HCT116 (cell line): ENCODE data around the gene TRAT1. TPM values are rescaled to one million over a fixed set of nuclear protein-coding genes. Genes with fewer than 3 reads are reported as not detected.

ENCODE experiments used
- ATAC-seq: fragments of 200-7000 bp; cut with Tn5 transposase; 2 replicates; pipeline ENCODE4 v1.9.1; 2020; ENCODE audit warnings: mild to moderate bottlenecking, moderate library complexity
- BruUV-seq: library from RNA; stranded (reverse); fragments of 400-500 nt; replicated peaks from 2 replicates; lab custom pipeline; 2021; lab: Mats Ljungman, UMichigan
- CTCF ChIA-PET: fragments of 300-600 bp; sonication (Branson Sonifier 250); formaldehyde crosslinking; loops from one replicate; lab custom pipeline; 2021; ENCODE audit warnings: antibody characterized with exemption; lab: Charles Lee
- POLR2A ChIA-PET: fragments of 300-600, 350-600 bp; sonication (Branson Sonifier 250); formaldehyde crosslinking; loops from one replicate; lab custom pipeline; 2021; ENCODE audit warnings: antibody characterized with exemption; lab: Charles Lee
- RAD21 ChIA-PET, 2 experiments: fragments of 300-600 bp; sonication (Branson Sonifier 250); formaldehyde crosslinking; loops; one replicate each; lab custom pipeline; 2023; ENCODE audit warnings: low total read pairs in 2 of 2; ENCODE audit not compliant: uncharacterized antibody in 2 of 2, unreplicated experiment in 2 of 2, low non-redundant PET in 1 of 2; lab: Charles Lee
- DNase-seq: peaks from one replicate; pipeline ENCODE4 v3.0.0-alpha.2; 2010; ENCODE audit warnings: low read depth, low spot score
- H2AFZ ChIP-seq: fragments of 200-600 bp; shearing (Covaris generic), sonication (generic); 2 replicates; pipeline ENCODE4 v1.6.1; 2017; ENCODE audit warnings: low read depth, mixed run types, mixed read lengths, antibody characterized with exemption, low read length; ENCODE audit not compliant: poor library complexity, severe bottlenecking
- H3K27ac ChIP-seq: 2 replicates; pipeline ENCODE4 v1.5.1; 2012; ENCODE audit warnings: low read depth, low read length
- H3K27me3 ChIP-seq: fragments of 200-600 bp; sonication (generic); 2 replicates; pipeline ENCODE4 v1.6.1; 2016; ENCODE audit warnings: mixed run types, low read length, mixed read lengths; ENCODE audit not compliant: insufficient read depth
- H3K36me3 ChIP-seq, 2 experiments: fragments of 200-500 bp in 1 of 2; fragments of 200-600 bp in 1 of 2; sonication (Bioruptor generic) in 1 of 2; sonication (generic) in 1 of 2; 2 replicates each; pipeline versions ENCODE4 v1.5.1 to v1.6.1; 2014 to 2016; ENCODE audit warnings: low read length in 2 of 2, inconsistent platforms in 1 of 2, mixed read lengths in 1 of 2, mixed run types in 1 of 2; ENCODE audit not compliant: insufficient read depth in 2 of 2, control insufficient read depth in 1 of 2
- H3K4me1 ChIP-seq, 2 experiments: fragments of 200-600 bp in 1 of 2; sonication (generic) in 1 of 2; 2 replicates each; pipeline versions ENCODE4 v1.5.1 to v1.6.1; 2012 to 2017; ENCODE audit warnings: low read length in 2 of 2, inconsistent platforms in 1 of 2, mild to moderate bottlenecking in 1 of 2, mixed read lengths in 1 of 2, mixed run types in 1 of 2, moderate library complexity in 1 of 2; ENCODE audit not compliant: insufficient read depth in 2 of 2, control insufficient read depth in 1 of 2
- H3K4me2 ChIP-seq: fragments of 200-600 bp; sonication (generic); 2 replicates; pipeline ENCODE4 v1.6.1; 2017; ENCODE audit warnings: mixed run types, low read length, mixed read lengths
- H3K4me3 ChIP-seq, 2 experiments: fragments of 200-600 bp in 1 of 2; sonication (generic) in 1 of 2; replicated peaks in 1 of 2; 2 replicates each; pipeline ENCODE4 v1.5.1; 2011 to 2016; ENCODE audit warnings: low read length in 2 of 2, control low read depth in 1 of 2, low read depth in 1 of 2, mild to moderate bottlenecking in 1 of 2, mixed read lengths in 1 of 2, mixed run types in 1 of 2
- H3K79me2 ChIP-seq: fragments of 200-600 bp; sonication (generic); 2 replicates; pipeline ENCODE4 v1.6.1; 2017; ENCODE audit warnings: mild to moderate bottlenecking, mixed run types, low read length, moderate library complexity, mixed read lengths; ENCODE audit not compliant: insufficient read depth
- H3K9ac ChIP-seq: fragments of 200-600 bp; sonication (generic); 2 replicates; pipeline ENCODE4 v1.6.1; 2016; ENCODE audit warnings: low read length, mixed read lengths
- H3K9me2 ChIP-seq: fragments of 200-600 bp; sonication (generic), shearing (Covaris generic); 2 replicates; pipeline ENCODE4 v1.6.1; 2017; ENCODE audit warnings: mixed run types, mild to moderate bottlenecking, moderate library complexity; ENCODE audit not compliant: insufficient read depth
- H3K9me3 ChIP-seq, 2 experiments: fragments of 200-500 bp in 1 of 2; fragments of 200-600 bp in 1 of 2; sonication (Bioruptor generic) in 1 of 2; sonication (generic) in 1 of 2; 2 replicates each; pipeline ENCODE4 v1.6.1; 2014 to 2017; ENCODE audit warnings: low read length in 2 of 2, mixed read lengths in 2 of 2, inconsistent platforms in 1 of 2, low read depth in 1 of 2, mild to moderate bottlenecking in 1 of 2, mixed run types in 1 of 2, moderate library complexity in 1 of 2; ENCODE audit not compliant: control insufficient read depth in 1 of 2, insufficient read depth in 1 of 2
- H4K20me1 ChIP-seq: fragments of 200-600 bp; sonication (generic), shearing (Covaris generic); 2 replicates; pipeline ENCODE4 v1.6.1; 2017; ENCODE audit warnings: mixed run types, mild to moderate bottlenecking, moderate library complexity; ENCODE audit not compliant: insufficient read depth
- CBX3 ChIP-seq: IDR thresholded peaks from 2 replicates; pipeline ENCODE4 v1.6.1; 2012; ENCODE audit warnings: low read depth
- EZH2 ChIP-seq: fragments of 200-600 bp; sonication (generic); IDR thresholded peaks from 2 replicates; pipeline ENCODE4 v1.6.1; 2017; ENCODE audit warnings: antibody characterized with exemption, mixed run types
- FOSL1 ChIP-seq: IDR thresholded peaks from 2 replicates; pipeline ENCODE4 v1.6.1; 2012; ENCODE audit warnings: low read depth
- RAD21 ChIP-seq: IDR thresholded peaks from 2 replicates; pipeline ENCODE4 v1.6.1; 2012; ENCODE audit warnings: low read depth, mild to moderate bottlenecking
- SIN3A ChIP-seq: IDR thresholded peaks from 2 replicates; pipeline ENCODE4 v1.6.1; 2012; ENCODE audit warnings: low read depth
- SP1 ChIP-seq: IDR thresholded peaks from 2 replicates; pipeline ENCODE4 v1.6.1; 2012; ENCODE audit warnings: low read depth
- TCF7L2 ChIP-seq: IDR thresholded peaks from 2 replicates; pipeline ENCODE4 v1.7.0; 2011; ENCODE audit warnings: borderline replicate concordance, inconsistent platforms; ENCODE audit not compliant: insufficient read depth, insufficient read length; ENCODE audit errors: extremely low read depth
- YY1 ChIP-seq: IDR thresholded peaks from 2 replicates; pipeline ENCODE4 v1.6.1; 2011; ENCODE audit warnings: low read length, low read depth, moderate library complexity, mild to moderate bottlenecking; ENCODE audit not compliant: insufficient replicate concordance; ENCODE audit errors: extremely low read depth
- intact Hi-C: fragments of 100-400 bp; cut with micrococcal nuclease; formaldehyde crosslinking; loops from 2 replicates; pipeline ENCODE4 v1.10.0; 2022
- total RNA-seq: library from RNA; stranded (reverse); gene quantifications from one replicate; pipeline ENCODE4 v1.2.1, GENCODE V29; 2021; ENCODE audit not compliant: unreplicated experiment
- TF ChIP-seq, protein P1 (sequence below): IDR thresholded peaks from 2 replicates; pipeline ENCODE4 v1.6.1; 2011; ENCODE audit warnings: mild to moderate bottlenecking, low read length, moderate library complexity; ENCODE audit not compliant: insufficient replicate concordance; ENCODE audit errors: extremely low read depth
- TF ChIP-seq, protein P2 (sequence below): IDR thresholded peaks from 2 replicates; pipeline ENCODE4 v1.6.1; 2012
- TF ChIP-seq, protein P3 (sequence below), 3 experiments: fragments of 200-600 bp in 1 of 3; sonication (generic) in 1 of 3; IDR thresholded peaks in 2 of 3; conservative IDR thresholded peaks in 1 of 3; 2 replicates each; pipeline ENCODE4 v1.5.1; 2012 to 2017; ENCODE audit warnings: low read depth in 2 of 3, low read length in 2 of 3, antibody characterized with exemption in 1 of 3, borderline replicate concordance in 1 of 3, control low read depth in 1 of 3, mild to moderate bottlenecking in 1 of 3, mixed read lengths in 1 of 3, mixed run types in 1 of 3, moderate library complexity in 1 of 3; ENCODE audit not compliant: insufficient read depth in 1 of 3

The TRAT1 gene
- total RNA-seq, 1 experiment from 2014 or later = not detected

DNA sequence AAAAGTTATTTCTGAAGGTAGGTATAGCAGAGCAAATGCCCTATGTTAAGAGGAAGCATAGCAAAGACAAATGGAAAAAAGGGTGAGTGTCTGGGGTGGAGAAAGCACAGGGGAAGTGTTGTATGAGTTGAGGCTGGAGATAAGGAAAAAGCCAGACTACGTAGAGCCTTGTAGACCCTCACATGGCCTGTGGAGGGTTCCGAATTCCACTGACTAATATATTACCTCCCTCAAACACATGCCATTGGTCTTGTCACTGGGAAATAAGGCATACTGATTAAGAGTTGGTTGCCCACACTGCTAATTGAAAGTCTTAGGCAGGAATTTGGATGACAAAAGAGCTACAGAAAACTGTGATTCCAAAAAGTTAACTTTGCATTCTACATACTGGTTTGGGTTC is 65.2 kb downstream of the TRAT1 start:
- Histone ChIP-seq H3K36me3 (no peaks in the 10 kb centered on the region), H3K4me2 (no peak overlapping the region), H3K9ac (no peak overlapping the region), H3K79me2 (no peaks in the 10 kb centered on the region), H3K9me2 (no peaks in the 10 kb centered on the region), H4K20me1 (no peaks in the 10 kb centered on the region), H3K4me1 (no peaks in the 10 kb centered on the region), H3K27me3 (no peaks in the 10 kb centered on the region), H2AFZ (no peak overlapping the region), H3K9me3 (no peaks in the 10 kb centered on the region), H3K4me3 (no peak overlapping the region), H3K27ac (no peak overlapping the region)
- no TSS peak for BruUV-seq
- DNase-seq = no peak
- RAD21 ChIA-PET = no interaction called here
- intact Hi-C loops = no loop called here
- TF ChIP-seq FOSL1 (no peak), EZH2 (no peak), YY1 (no peak), CBX3 (no peak), TCF7L2 (no peak), RAD21 (no peak), SP1 (no peak), SIN3A (no peak)
- TF ChIP-seq, protein P1, sequence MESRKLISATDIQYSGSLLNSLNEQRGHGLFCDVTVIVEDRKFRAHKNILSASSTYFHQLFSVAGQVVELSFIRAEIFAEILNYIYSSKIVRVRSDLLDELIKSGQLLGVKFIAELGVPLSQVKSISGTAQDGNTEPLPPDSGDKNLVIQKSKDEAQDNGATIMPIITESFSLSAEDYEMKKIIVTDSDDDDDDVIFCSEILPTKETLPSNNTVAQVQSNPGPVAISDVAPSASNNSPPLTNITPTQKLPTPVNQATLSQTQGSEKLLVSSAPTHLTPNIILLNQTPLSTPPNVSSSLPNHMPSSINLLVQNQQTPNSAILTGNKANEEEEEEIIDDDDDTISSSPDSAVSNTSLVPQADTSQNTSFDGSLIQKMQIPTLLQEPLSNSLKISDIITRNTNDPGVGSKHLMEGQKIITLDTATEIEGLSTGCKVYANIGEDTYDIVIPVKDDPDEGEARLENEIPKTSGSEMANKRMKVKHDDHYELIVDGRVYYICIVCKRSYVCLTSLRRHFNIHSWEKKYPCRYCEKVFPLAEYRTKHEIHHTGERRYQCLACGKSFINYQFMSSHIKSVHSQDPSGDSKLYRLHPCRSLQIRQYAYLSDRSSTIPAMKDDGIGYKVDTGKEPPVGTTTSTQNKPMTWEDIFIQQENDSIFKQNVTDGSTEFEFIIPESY = no peak
- TF ChIP-seq, protein P2, sequence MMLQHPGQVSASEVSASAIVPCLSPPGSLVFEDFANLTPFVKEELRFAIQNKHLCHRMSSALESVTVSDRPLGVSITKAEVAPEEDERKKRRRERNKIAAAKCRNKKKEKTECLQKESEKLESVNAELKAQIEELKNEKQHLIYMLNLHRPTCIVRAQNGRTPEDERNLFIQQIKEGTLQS = no peak
- TF ChIP-seq, protein P3, sequence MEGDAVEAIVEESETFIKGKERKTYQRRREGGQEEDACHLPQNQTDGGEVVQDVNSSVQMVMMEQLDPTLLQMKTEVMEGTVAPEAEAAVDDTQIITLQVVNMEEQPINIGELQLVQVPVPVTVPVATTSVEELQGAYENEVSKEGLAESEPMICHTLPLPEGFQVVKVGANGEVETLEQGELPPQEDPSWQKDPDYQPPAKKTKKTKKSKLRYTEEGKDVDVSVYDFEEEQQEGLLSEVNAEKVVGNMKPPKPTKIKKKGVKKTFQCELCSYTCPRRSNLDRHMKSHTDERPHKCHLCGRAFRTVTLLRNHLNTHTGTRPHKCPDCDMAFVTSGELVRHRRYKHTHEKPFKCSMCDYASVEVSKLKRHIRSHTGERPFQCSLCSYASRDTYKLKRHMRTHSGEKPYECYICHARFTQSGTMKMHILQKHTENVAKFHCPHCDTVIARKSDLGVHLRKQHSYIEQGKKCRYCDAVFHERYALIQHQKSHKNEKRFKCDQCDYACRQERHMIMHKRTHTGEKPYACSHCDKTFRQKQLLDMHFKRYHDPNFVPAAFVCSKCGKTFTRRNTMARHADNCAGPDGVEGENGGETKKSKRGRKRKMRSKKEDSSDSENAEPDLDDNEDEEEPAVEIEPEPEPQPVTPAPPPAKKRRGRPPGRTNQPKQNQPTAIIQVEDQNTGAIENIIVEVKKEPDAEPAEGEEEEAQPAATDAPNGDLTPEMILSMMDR (IDR thresholded peaks at IDR 0.05 in 2 of 3, conservative IDR thresholded peaks at IDR 0.05 in 1 of 3; ENCODE audit: borderline replicate concordance in 1 of 3, insufficient read depth in 1 of 3, low read depth in 2 of 3, low read length in 2 of 3) = no peak
- ATAC-seq = no peak
- POLR2A ChIA-PET = no interaction called here
- CTCF ChIA-PET = no interaction called here
